ENCODE measurements around the gene GAPDHS. TPM values are rescaled to one million over a fixed set of nuclear protein-coding genes. Genes with fewer than 3 reads are reported as not detected.

Gene GAPDHS
- total RNA-seq, 1 donor from 2014 or later = not detected

DNA sequence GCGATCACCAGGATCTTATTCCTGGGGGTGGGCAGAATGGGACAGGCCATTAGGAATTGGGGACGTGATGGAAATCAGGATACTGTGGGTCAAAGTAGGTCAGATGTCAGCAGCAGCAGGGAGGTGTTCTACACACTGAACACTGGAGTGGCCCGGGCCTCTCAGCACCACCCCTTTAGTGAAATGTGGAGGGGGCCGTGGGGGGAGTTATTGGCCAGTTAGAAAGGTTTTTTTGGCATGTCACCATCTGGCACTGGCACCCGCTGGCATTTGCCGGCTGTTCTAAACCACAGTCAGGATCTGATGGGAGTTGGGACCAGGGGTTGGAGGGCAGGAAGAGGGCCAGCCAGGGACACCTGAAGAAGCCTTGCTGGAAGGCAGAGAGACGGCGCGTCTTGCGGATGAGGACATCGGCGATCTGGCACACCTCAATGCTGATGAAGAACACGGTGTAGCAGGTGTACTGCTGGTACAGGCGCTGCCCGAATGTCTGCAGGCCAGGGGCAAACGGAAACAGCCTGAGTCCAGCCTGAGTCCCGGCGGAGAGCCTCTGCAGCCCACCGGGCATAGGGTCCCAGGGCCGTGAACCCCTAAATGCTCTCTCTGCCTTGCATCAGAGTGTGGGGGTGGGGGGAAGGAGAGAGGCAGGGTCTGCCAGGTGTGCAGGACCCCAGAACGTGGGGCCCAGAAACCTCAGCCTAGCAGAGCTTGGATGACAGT lies 18.0 kb downstream of the GAPDHS start:
- no peak for DNase-seq (ENCODE audit: low spot score)
- no peak overlapping the region for H2AFZ ChIP-seq (replicated peaks)
- peaks cover 25% of the 10 kb centered on the region for H3K4me1 Mint-ChIP-seq
- no peak overlapping the region for H3K27ac ChIP-seq
- peaks cover 12% of the 10 kb centered on the region for H3K79me2 ChIP-seq (ENCODE audit: low read depth)
- peaks cover 3% of the 10 kb centered on the region for H3K36me3 Mint-ChIP-seq
- H3K4me2 ChIP-seq = no peak overlapping the region
- H3K9me3 ChIP-seq (ENCODE audit: low read depth) = no peaks in the 10 kb centered on the region
- no peaks in the 10 kb centered on the region for H3F3A ChIP-seq (ENCODE audit: low read depth)
- peaks cover 11% of the 10 kb centered on the region for H3K27me3 Mint-ChIP-seq (ENCODE audit: insufficient read depth, low read depth)
- H3K4me3 ChIP-seq = no peak overlapping the region
- no peak overlapping the region for H3K27ac Mint-ChIP-seq
- no peak overlapping the region for H3K9ac ChIP-seq
- peaks cover 8% of the 10 kb centered on the region for H3K27me3 ChIP-seq
- TF ChIP-seq EZH2phosphoT487 (IDR thresholded peaks at IDR 0.05) (no peak), EZH2 (IDR thresholded peaks at IDR 0.05) (no peak)
- TF ChIP-seq, protein P1, sequence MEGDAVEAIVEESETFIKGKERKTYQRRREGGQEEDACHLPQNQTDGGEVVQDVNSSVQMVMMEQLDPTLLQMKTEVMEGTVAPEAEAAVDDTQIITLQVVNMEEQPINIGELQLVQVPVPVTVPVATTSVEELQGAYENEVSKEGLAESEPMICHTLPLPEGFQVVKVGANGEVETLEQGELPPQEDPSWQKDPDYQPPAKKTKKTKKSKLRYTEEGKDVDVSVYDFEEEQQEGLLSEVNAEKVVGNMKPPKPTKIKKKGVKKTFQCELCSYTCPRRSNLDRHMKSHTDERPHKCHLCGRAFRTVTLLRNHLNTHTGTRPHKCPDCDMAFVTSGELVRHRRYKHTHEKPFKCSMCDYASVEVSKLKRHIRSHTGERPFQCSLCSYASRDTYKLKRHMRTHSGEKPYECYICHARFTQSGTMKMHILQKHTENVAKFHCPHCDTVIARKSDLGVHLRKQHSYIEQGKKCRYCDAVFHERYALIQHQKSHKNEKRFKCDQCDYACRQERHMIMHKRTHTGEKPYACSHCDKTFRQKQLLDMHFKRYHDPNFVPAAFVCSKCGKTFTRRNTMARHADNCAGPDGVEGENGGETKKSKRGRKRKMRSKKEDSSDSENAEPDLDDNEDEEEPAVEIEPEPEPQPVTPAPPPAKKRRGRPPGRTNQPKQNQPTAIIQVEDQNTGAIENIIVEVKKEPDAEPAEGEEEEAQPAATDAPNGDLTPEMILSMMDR (IDR thresholded peaks at IDR 0.05) = no peak
- H3K9me3 Mint-ChIP-seq = no peaks in the 10 kb centered on the region
- H4K20me1 ChIP-seq (ENCODE audit: low read depth) = peaks cover 16% of the 10 kb centered on the region
- peaks cover 4% of the 10 kb centered on the region for H3K4me1 ChIP-seq
- H3K4me3 Mint-ChIP-seq = no peak overlapping the region
- no peaks in the 10 kb centered on the region for H3K36me3 ChIP-seq

DNA sequence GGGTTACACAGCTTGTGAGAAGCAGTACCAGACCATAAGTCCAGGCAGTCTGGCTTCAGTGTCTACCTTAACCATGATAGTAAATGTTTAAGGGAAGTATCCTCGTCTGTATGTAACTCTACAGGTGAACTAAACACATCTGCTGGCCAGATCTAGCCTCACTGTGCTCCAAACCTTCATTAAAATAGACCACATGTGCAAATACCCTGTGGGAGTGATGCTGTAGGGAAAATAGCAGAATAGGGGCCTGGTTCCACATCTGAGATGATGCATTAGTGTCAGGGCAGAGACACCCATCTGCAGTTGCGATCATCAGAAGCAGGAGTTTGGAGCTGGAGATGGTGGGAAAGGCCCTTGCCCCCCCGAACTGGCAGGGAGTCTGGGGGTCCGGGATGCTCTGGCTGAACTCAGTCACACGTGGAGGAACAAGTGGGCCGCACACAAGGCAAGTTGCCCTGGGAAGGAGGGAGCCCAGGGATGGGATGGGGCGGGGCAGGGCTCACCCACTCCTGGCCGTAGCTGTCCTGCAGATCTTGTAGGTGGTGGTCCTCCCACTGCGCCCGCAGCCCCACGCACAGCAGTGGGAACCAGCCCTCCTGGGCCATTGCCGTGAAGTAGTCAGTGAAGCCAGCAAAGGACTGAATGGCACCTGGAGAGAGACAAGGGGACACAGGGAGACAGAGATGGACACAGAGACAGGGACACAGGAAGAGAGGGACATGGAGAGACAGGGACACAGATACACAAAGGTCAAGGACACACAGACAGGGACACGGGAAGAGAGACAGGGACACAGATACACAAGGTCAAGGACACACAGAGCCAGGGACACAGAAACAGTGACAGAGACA lies 19.5 kb downstream of the GAPDHS start:
- H4K20me1 ChIP-seq (ENCODE audit: low read depth) = peaks cover 7% of the 10 kb centered on the region
- H3K4me1 Mint-ChIP-seq = peaks cover 17% of the 10 kb centered on the region
- H3K27me3 Mint-ChIP-seq (ENCODE audit: insufficient read depth, low read depth) = peaks cover 15% of the 10 kb centered on the region
- no peak overlapping the region for H3K9ac ChIP-seq
- no peak overlapping the region for H3K4me3 Mint-ChIP-seq
- no peaks in the 10 kb centered on the region for H3K9me3 Mint-ChIP-seq
- H3K4me1 ChIP-seq = no peaks in the 10 kb centered on the region
- no peak overlapping the region for H3K4me2 ChIP-seq
- peaks cover 22% of the 10 kb centered on the region for H3K27me3 ChIP-seq
- H3K27ac ChIP-seq = no peak overlapping the region
- H3F3A ChIP-seq (ENCODE audit: low read depth) = peaks cover 11% of the 10 kb centered on the region
- H3K79me2 ChIP-seq (ENCODE audit: low read depth) = no peaks in the 10 kb centered on the region
- no peaks in the 10 kb centered on the region for H3K36me3 ChIP-seq
- TF ChIP-seq EZH2 (IDR thresholded peaks at IDR 0.05) (no peak), EZH2phosphoT487 (IDR thresholded peaks at IDR 0.05) (no peak)
- TF ChIP-seq, protein P1 (IDR thresholded peaks at IDR 0.05) = no peak
- no peak overlapping the region for H3K27ac Mint-ChIP-seq
- no peak overlapping the region for H2AFZ ChIP-seq (replicated peaks)
- no peaks in the 10 kb centered on the region for H3K9me3 ChIP-seq (ENCODE audit: low read depth)
- no peak for DNase-seq (ENCODE audit: low spot score)
- peaks cover 3% of the 10 kb centered on the region for H3K36me3 Mint-ChIP-seq
- H3K4me3 ChIP-seq = no peak overlapping the region

DNA sequence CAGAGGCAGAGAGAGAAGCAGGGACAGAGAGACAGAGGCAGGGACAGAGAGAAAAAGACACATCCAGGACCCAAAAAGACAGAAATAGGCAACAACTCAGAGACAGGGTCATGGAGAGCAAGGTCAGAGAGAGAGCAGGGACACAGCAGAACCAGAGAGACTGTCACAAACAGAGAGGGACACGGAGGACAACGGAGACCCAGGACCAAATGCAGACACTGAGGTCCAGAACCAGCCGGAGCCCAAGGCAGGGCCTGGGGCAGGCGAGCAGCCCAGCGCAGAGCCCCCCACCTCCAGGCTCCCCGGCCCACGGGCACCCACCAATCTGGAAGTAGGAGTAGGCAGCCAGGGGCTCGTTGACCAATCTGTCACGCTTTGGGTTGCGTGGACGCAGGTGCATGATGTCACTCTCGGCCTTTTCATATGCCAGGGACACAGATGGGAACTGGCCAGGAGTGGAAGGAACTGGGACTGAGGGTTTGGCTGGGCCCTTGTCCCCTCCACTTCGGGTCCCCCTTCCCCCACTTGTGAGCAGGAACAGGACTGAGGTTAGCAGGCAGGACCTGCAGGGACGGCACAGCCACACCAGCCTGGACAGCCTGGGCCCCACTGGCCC lies 20.2 kb downstream of the GAPDHS start:
- peaks cover 30% of the 10 kb centered on the region for H3K27me3 ChIP-seq
- H3K79me2 ChIP-seq (ENCODE audit: low read depth) = no peaks in the 10 kb centered on the region
- peaks cover 20% of the 10 kb centered on the region for H3K4me1 Mint-ChIP-seq
- TF ChIP-seq EZH2 (IDR thresholded peaks at IDR 0.05) = no peak
- TF ChIP-seq, protein P1 (IDR thresholded peaks at IDR 0.05) = no peak
- TF ChIP-seq EZH2phosphoT487 (IDR thresholded peaks at IDR 0.05) = no peak
- no peaks in the 10 kb centered on the region for H3K4me1 ChIP-seq
- no peak for DNase-seq (ENCODE audit: low spot score)
- no peaks in the 10 kb centered on the region for H3K36me3 ChIP-seq
- H3K27ac ChIP-seq = no peak overlapping the region
- H4K20me1 ChIP-seq (ENCODE audit: low read depth) = peaks cover 7% of the 10 kb centered on the region
- no peak overlapping the region for H2AFZ ChIP-seq (replicated peaks)
- H3K9me3 ChIP-seq (ENCODE audit: low read depth) = no peaks in the 10 kb centered on the region
- peaks cover 11% of the 10 kb centered on the region for H3F3A ChIP-seq (ENCODE audit: low read depth)
- H3K27ac Mint-ChIP-seq = no peak overlapping the region
- peaks cover 17% of the 10 kb centered on the region for H3K27me3 Mint-ChIP-seq (ENCODE audit: insufficient read depth, low read depth)
- H3K9me3 Mint-ChIP-seq = no peaks in the 10 kb centered on the region
- H3K9ac ChIP-seq = no peak overlapping the region
- peaks cover 3% of the 10 kb centered on the region for H3K36me3 Mint-ChIP-seq
- no peak overlapping the region for H3K4me2 ChIP-seq
- no peak overlapping the region for H3K4me3 Mint-ChIP-seq
- no peak overlapping the region for H3K4me3 ChIP-seq
